Loucy (cell line): ENCODE results near the gene SIPA1L3.

Experiments
- H2AFZ ChIP-seq: fragments of 200-600 bp; sonication (generic); 2 replicates; pipeline ENCODE4 v1.6.0; 2016; ENCODE audit warnings: antibody characterized with exemption, mild to moderate bottlenecking, low read length, moderate library complexity
- H3F3A ChIP-seq: fragments of 200-600 bp; 2 replicates; pipeline ENCODE4 v1.6.0; 2016; ENCODE audit warnings: antibody characterized with exemption, low read depth, mild to moderate bottlenecking
- H3K27me3 ChIP-seq: fragments of 200-600 bp; sonication (generic); 2 replicates; pipeline ENCODE4 v1.6.1; 2014; ENCODE audit warnings: low read length, mild to moderate bottlenecking; ENCODE audit not compliant: insufficient read depth, poor library complexity, severe bottlenecking
- H3K36me3 ChIP-seq: fragments of 200-600 bp; sonication (generic); 2 replicates; pipeline ENCODE4 v1.6.1; 2016; ENCODE audit warnings: low read length; ENCODE audit not compliant: insufficient read depth
- H3K4me1 ChIP-seq: fragments of 200-600 bp; sonication (generic); 2 replicates; pipeline ENCODE4 v1.5.1; 2014; ENCODE audit warnings: low read length, mild to moderate bottlenecking; ENCODE audit not compliant: insufficient read depth, poor library complexity, severe bottlenecking
- H3K4me2 ChIP-seq: fragments of 200-600 bp; sonication (generic); 2 replicates; pipeline ENCODE4 v1.6.0; 2014; ENCODE audit warnings: antibody characterized with exemption, low read length, low read depth, mild to moderate bottlenecking; ENCODE audit not compliant: poor library complexity, severe bottlenecking
- H3K4me3 ChIP-seq: fragments of 200-600 bp; sonication (generic); 2 replicates; pipeline ENCODE4 v1.5.1; 2014; ENCODE audit warnings: low read length, mild to moderate bottlenecking, mixed read lengths; ENCODE audit not compliant: poor library complexity, severe bottlenecking
- H3K79me2 ChIP-seq: fragments of 200-600 bp; sonication (generic); 2 replicates; pipeline ENCODE4 v1.6.1; 2014; ENCODE audit warnings: low read length; ENCODE audit not compliant: insufficient read depth
- H3K9ac ChIP-seq: fragments of 200-600 bp; sonication (generic); 2 replicates; pipeline ENCODE4 v1.6.0; 2014; ENCODE audit warnings: mild to moderate bottlenecking, low read depth, low read length, moderate library complexity; ENCODE audit not compliant: poor library complexity, severe bottlenecking
- H3K9me2 ChIP-seq: fragments of 200-600 bp; sonication (generic); replicated peaks from 2 replicates; pipeline ENCODE4 v1.6.1; 2016; ENCODE audit warnings: low read depth, low read length, mixed read lengths
- H3K9me3 ChIP-seq: fragments of 200-600 bp; sonication (generic); 2 replicates; pipeline ENCODE4 v1.6.1; 2014; ENCODE audit warnings: mild to moderate bottlenecking, antibody characterized with exemption, low read length, low read depth; ENCODE audit not compliant: insufficient read depth
- H4K20me1 ChIP-seq: fragments of 200-600 bp; sonication (generic); 2 replicates; pipeline ENCODE4 v1.6.0; 2014; ENCODE audit warnings: antibody characterized with exemption, low read length, mild to moderate bottlenecking; ENCODE audit not compliant: insufficient read depth, poor library complexity, severe bottlenecking
- CTCF ChIP-seq: fragments of 200-600 bp; sonication (generic); conservative IDR thresholded peaks from 2 replicates; pipeline ENCODE4 v1.5.1; 2014; ENCODE audit warnings: mild to moderate bottlenecking, antibody characterized with exemption, low read length
- EZH2phosphoT487 ChIP-seq: fragments of 200-600 bp; IDR thresholded peaks from 2 replicates; pipeline ENCODE4 v1.6.1; 2018; ENCODE audit warnings: antibody characterized with exemption, mild to moderate bottlenecking, moderate library complexity, borderline replicate concordance

The SIPA1L3 gene

DNA sequence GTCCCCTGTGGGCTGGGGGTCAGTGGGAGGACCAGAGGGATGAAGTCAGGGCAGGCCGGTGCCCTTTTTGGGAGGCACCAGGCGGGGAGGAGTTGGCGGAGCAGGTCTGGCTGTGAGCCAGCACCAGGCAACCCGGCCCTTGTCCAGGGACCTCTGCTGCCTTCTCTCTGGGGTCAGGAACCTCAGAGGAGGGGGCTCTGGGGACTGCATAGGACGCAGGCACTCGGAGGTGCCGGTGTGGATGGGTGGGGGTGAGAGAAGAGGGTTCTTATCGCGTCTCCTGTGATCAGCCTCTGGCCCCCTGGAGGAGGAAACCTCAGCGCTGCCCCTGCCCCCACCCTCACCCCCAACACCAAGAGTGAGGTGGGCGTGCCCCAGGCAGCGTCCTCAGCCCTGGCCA is 300.5 kb downstream of the SIPA1L3 start:
- Histone ChIP-seq H3K27me3 (no peaks in the 10 kb centered on the region), H3K4me2 (no peak overlapping the region), H4K20me1 (no peaks in the 10 kb centered on the region), H3K36me3 (no peaks in the 10 kb centered on the region), H3K79me2 (no peaks in the 10 kb centered on the region), H2AFZ (no peak overlapping the region), H3K9me3 (no peaks in the 10 kb centered on the region), H3K9ac (no peak overlapping the region), H3K9me2 (no peaks in the 10 kb centered on the region), H3K4me3 (no peak overlapping the region), H3F3A (no peaks in the 10 kb centered on the region), H3K4me1 (no peaks in the 10 kb centered on the region)
- no peak for TF ChIP-seq CTCF
- TF ChIP-seq EZH2phosphoT487 = no peak

- Histone ChIP-seq H3F3A (no peaks in the 10 kb centered on the region), H3K4me1 (no peaks in the 10 kb centered on the region), H3K4me2 (no peak overlapping the region), H3K4me3 (no peak overlapping the region), H3K36me3 (no peaks in the 10 kb centered on the region), H3K79me2 (no peaks in the 10 kb centered on the region), H3K9me3 (no peaks in the 10 kb centered on the region), H3K9ac (no peak overlapping the region), H2AFZ (no peak overlapping the region), H3K27me3 (no peaks in the 10 kb centered on the region), H3K9me2 (no peaks in the 10 kb centered on the region), H4K20me1 (no peaks in the 10 kb centered on the region)
- TF ChIP-seq EZH2phosphoT487 (no peak), CTCF (no peak)
Measured at GRCh38 chr19:38208571-38208970, 301.6 kb downstream of the SIPA1L3 start.

DNA sequence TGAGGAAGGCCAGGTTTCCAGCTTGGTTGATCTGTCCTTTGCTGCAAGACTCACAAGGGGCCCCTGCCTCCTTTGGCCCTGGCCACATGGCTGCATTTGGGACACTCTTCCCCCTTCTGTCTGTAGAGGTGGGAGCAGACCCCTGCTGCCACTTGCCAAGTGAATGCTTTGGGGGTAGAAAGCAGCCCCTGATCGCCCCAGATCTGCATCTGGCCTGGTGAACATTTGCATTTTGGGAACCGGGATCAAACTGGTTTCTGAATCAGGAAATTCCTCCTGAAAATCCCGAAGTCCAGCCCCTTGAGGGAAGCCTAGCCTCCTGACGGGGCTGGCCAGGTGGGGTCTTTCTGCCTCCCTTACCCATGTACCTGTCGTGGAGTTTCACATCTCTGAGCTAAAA is 302.1 kb downstream of the SIPA1L3 start:
- no peak overlapping the region for H3K4me2 ChIP-seq
- no peak overlapping the region for H3K4me3 ChIP-seq
- TF ChIP-seq EZH2phosphoT487 (no peak), CTCF (no peak)
- no peak overlapping the region for H2AFZ ChIP-seq
- no peaks in the 10 kb centered on the region for H3K36me3 ChIP-seq
- H3K4me1 ChIP-seq = peaks cover 2% of the 10 kb centered on the region
- no peaks in the 10 kb centered on the region for H3F3A ChIP-seq
- H3K9me2 ChIP-seq = no peaks in the 10 kb centered on the region
- no peaks in the 10 kb centered on the region for H3K27me3 ChIP-seq
- H3K79me2 ChIP-seq = no peaks in the 10 kb centered on the region
- no peaks in the 10 kb centered on the region for H3K9me3 ChIP-seq
- H4K20me1 ChIP-seq = no peaks in the 10 kb centered on the region
- no peak overlapping the region for H3K9ac ChIP-seq
